Keratinocyte (primary cell): ENCODE data around the gene PGLYRP3. TPM values are rescaled to one million over a fixed set of nuclear protein-coding genes. Genes with fewer than 3 reads are reported as not detected.

Experiments
- DNase-seq: peaks from one replicate; pipeline ENCODE4 v3.0.0-alpha.2; 2011; ENCODE audit warnings: low read depth, missing footprints, low spot score
- FAIRE-seq: peaks from 2 replicates; lab custom pipeline; 2011; peaks lifted over from hg19 to GRCh38; lab: Jason Lieb, UNC
- H2AFZ ChIP-seq: 2 replicates; pipeline ENCODE4 v1.6.0; 2012; ENCODE audit warnings: low read length, control low read depth, inconsistent platforms; ENCODE audit not compliant: control insufficient read depth
- H3K27ac ChIP-seq: 2 replicates; pipeline ENCODE4 v1.5.1; 2011; ENCODE audit warnings: low read length; ENCODE audit not compliant: control insufficient read depth, insufficient read depth
- H3K27me3 ChIP-seq: 3 replicates; pipeline ENCODE4 v1.6.0; 2011; ENCODE audit warnings: low read length; ENCODE audit not compliant: control insufficient read depth, insufficient read depth; ENCODE audit errors: extremely low read depth
- H3K36me3 ChIP-seq, 2 experiments: 2 replicates in 1 of 2; 3 replicates in 1 of 2; pipeline ENCODE4 v1.5.1; 2011; ENCODE audit warnings: low read length in 2 of 2, mild to moderate bottlenecking in 1 of 2; ENCODE audit not compliant: control insufficient read depth in 2 of 2, insufficient read depth in 2 of 2; ENCODE audit errors: extremely low read depth in 1 of 2
- H3K4me1 ChIP-seq: 3 replicates; pipeline ENCODE4 v1.5.1; 2011; ENCODE audit warnings: low read length; ENCODE audit not compliant: control insufficient read depth, insufficient read depth; ENCODE audit errors: extremely low read depth
- H3K4me2 ChIP-seq: 3 replicates; pipeline ENCODE4 v1.6.0; 2011; ENCODE audit warnings: low read depth, low read length; ENCODE audit not compliant: control insufficient read depth, insufficient read depth; ENCODE audit errors: extremely low read depth
- H3K4me3 ChIP-seq, 3 experiments: fragments of 200-600 bp in 1 of 3; sonication (generic) in 1 of 3; 2 replicates in 2 of 3; 3 replicates in 1 of 3; pipeline ENCODE4 v1.5.1; 2011 to 2016; ENCODE audit warnings: low read length in 3 of 3, mild to moderate bottlenecking in 3 of 3, control low read depth in 2 of 3, inconsistent platforms in 1 of 3, low read depth in 1 of 3, mixed read lengths in 1 of 3, mixed run types in 1 of 3, moderate library complexity in 1 of 3; ENCODE audit not compliant: control insufficient read depth in 2 of 3, insufficient read depth in 2 of 3; ENCODE audit errors: extremely low read depth in 1 of 3
- H3K79me2 ChIP-seq: 2 replicates; pipeline ENCODE4 v1.6.0; 2012; ENCODE audit warnings: low read length; ENCODE audit not compliant: control insufficient read depth, insufficient read depth
- H3K9ac ChIP-seq: 3 replicates; pipeline ENCODE4 v1.6.0; 2011; ENCODE audit warnings: low read length; ENCODE audit not compliant: control insufficient read depth, insufficient read depth; ENCODE audit errors: extremely low read depth
- H3K9me1 ChIP-seq: 3 replicates; pipeline ENCODE4 v1.6.0; 2011; ENCODE audit warnings: low read length; ENCODE audit not compliant: control insufficient read depth, insufficient read depth; ENCODE audit errors: extremely low read depth
- H3K9me3 ChIP-seq: 2 replicates; pipeline ENCODE4 v1.5.1; 2012; ENCODE audit warnings: low read depth, low read length; ENCODE audit not compliant: control insufficient read depth
- H4K20me1 ChIP-seq: 3 replicates; pipeline ENCODE4 v1.6.0; 2011; ENCODE audit warnings: low read length; ENCODE audit not compliant: control insufficient read depth, insufficient read depth; ENCODE audit errors: extremely low read depth
- CTCF ChIP-seq, 3 experiments: IDR thresholded peaks in 1 of 3; conservative IDR thresholded peaks in 1 of 3; optimal IDR thresholded peaks in 1 of 3; 2 replicates in 2 of 3; 3 replicates in 1 of 3; pipeline versions ENCODE3 to v1.5.1; 2011; ENCODE audit warnings: low read length in 3 of 3, mild to moderate bottlenecking in 3 of 3, moderate library complexity in 2 of 3, control low read depth in 1 of 3, inconsistent platforms in 1 of 3; ENCODE audit not compliant: insufficient read depth in 2 of 3; ENCODE audit errors: extremely low read depth in 1 of 3
- EZH2 ChIP-seq: IDR thresholded peaks from one replicate; pipeline ENCODE4 v1.6.1; 2012; ENCODE audit warnings: inconsistent platforms, mild to moderate bottlenecking, low read length, moderate library complexity
- dilution Hi-C: fragments of 300-500 bp; cut with MboI; formaldehyde crosslinking; loops from one replicate; pipeline ENCODE4 v1.7.0; 2020; ENCODE audit warnings: low sequenced_read_pairs; ENCODE audit not compliant: extremely low pct_ligation_motif_present
- polyA minus RNA-seq, 3 experiments: library from RNA; depleted of rRNA, polyadenylated mRNA; stranded (reverse); fragments of >200 nt; gene quantifications; 1 replicate in 1 of 3; 2 replicates in 1 of 3; 3 replicates in 1 of 3; pipeline ENCODE4 v1.2.3, GENCODE V29; 2011
- polyA plus RNA-seq, 5 experiments: library from polyadenylated mRNA; depleted of rRNA in 3 of 5; stranded (reverse) in 3 of 5; stranded (forward) in 1 of 5; unstranded in 1 of 5; fragments of >200 nt; gene quantifications; 1 replicate in 1 of 5; 2 replicates in 3 of 5; 3 replicates in 1 of 5; pipeline versions ENCODE4 v1.2.1 to v1.2.3, GENCODE V29; 2011 to 2012; ENCODE audit warnings: missing spikeins in 2 of 5, low read depth in 1 of 5, low replicate concordance in 1 of 5

Gene PGLYRP3
- polyA plus RNA-seq (0.93 to 1.9 TPM (median 1.0 TPM) in 3 replicates), polyA minus RNA-seq (1.3 to 4.4 TPM (median 2.6 TPM) in 3 replicates)
- 4.6 TPM for polyA plus RNA-seq (2011; ENCODE audit: low read depth)
- 0.73 and 1.1 TPM in 2 replicates for polyA plus RNA-seq (2011; cell fraction: cytosol; rRNA removed)
- 3.9 and 4.4 TPM in 2 replicates for polyA plus RNA-seq (2011; cell fraction: nucleus; rRNA removed)
- polyA plus RNA-seq (2012; ENCODE audit: low replicate concordance): 1.8 and 22.0 TPM in 2 replicates
- polyA minus RNA-seq (2011; cell fraction: cytosol; rRNA and poly(A)+ RNA removed): not detected
- polyA minus RNA-seq (2011; cell fraction: nucleus; rRNA and poly(A)+ RNA removed): 3.0 and 3.5 TPM in 2 replicates

GRCh38 chr1:153312570-153313186, at the start of gene PGLYRP3:
TSS of gene PGLYRP3 (minus strand) at chr1:153312952. CDS start at chr1:153310665, 2,287 bp downstream.
- no peak for TF ChIP-seq EZH2
- peak in 2 of 3 experiments; percentile 14 to 29 for TF ChIP-seq CTCF (optimal IDR thresholded peaks at IDR 0.05 in 1 of 3, IDR thresholded peaks at IDR 0.05 in 1 of 3, conservative IDR thresholded peaks at IDR 0.05 in 1 of 3; ENCODE audit: extremely low read depth in 1 of 3, insufficient read depth in 2 of 3, low read length in 3 of 3)
- dilution Hi-C loops: no loop called here
- H3K36me3 ChIP-seq: no peaks in the 10 kb centered on the region
- H3K9me3 ChIP-seq: no peaks in the 10 kb centered on the region
- no peak within 1 kb of the TSS for H3K27ac ChIP-seq
- no peaks in the 10 kb centered on the region for H4K20me1 ChIP-seq
- H3K4me2 ChIP-seq: no peak within 1 kb of the TSS
- H3K9ac ChIP-seq: no peak within 1 kb of the TSS
- no peaks in the 10 kb centered on the region for H3K79me2 ChIP-seq
- DNase-seq (no peak), FAIRE-seq (no peak)
- no peak within 1 kb of the TSS for H3K4me3 ChIP-seq
- no peak within 1 kb of the TSS for H2AFZ ChIP-seq
- H3K4me1 ChIP-seq: no peaks in the 10 kb centered on the region
- no peaks in the 10 kb centered on the region for H3K27me3 ChIP-seq
- no peaks in the 10 kb centered on the region for H3K9me1 ChIP-seq

GRCh38 chr1:153362187-153362775, 49.5 kb upstream of the PGLYRP3 start:
- Histone ChIP-seq H3K4me2 (no peak overlapping the region), H3K4me1 (peaks cover 27% of the 10 kb centered on the region), H3K36me3 (no peaks in the 10 kb centered on the region), H3K27ac (no peak overlapping the region), H3K9me3 (no peaks in the 10 kb centered on the region), H3K4me3 (no peak overlapping the region), H3K79me2 (no peaks in the 10 kb centered on the region), H2AFZ (no peak overlapping the region), H3K27me3 (no peaks in the 10 kb centered on the region), H4K20me1 (no peaks in the 10 kb centered on the region), H3K9me1 (no peaks in the 10 kb centered on the region), H3K9ac (no peak overlapping the region)
- dilution Hi-C loops: no loop called here
- DNase-seq (no peak), FAIRE-seq (no peak)
- TF ChIP-seq CTCF (optimal IDR thresholded peaks at IDR 0.05 in 1 of 3, IDR thresholded peaks at IDR 0.05 in 1 of 3, conservative IDR thresholded peaks at IDR 0.05 in 1 of 3; ENCODE audit: extremely low read depth in 1 of 3, insufficient read depth in 2 of 3, low read length in 3 of 3) (no peak), EZH2 (no peak)
